Left colon (tissue), 2 donors: ENCODE results near the gene TUBA8. TPM values are rescaled to one million over a fixed set of nuclear protein-coding genes. Genes with fewer than 3 reads are reported as not detected.
"Not testable (repeated sequence)": the region's sequence is repeated elsewhere in the genome, so short reads cannot be mapped to it uniquely, and the experiment has no call there.

Experiments used
- ATAC-seq: fragments of 200-7000 bp; cut with Tn5 transposase; one replicate; pipeline ENCODE4 v1.9.1; 2020; ENCODE audit warnings: mild to moderate bottlenecking, moderate library complexity
- DNase-seq, 2 donors: peaks; one replicate each; pipeline ENCODE4 v3.0.0-alpha.2; 2020
- intact Hi-C, 2 donors: fragments of 100-400 bp; cut with DNase I in 1 of 2; cut with micrococcal nuclease in 1 of 2; formaldehyde crosslinking; loops; one replicate each; pipeline versions ENCODE4 v1.11.2 to v1.14.0; 2022; cut with DNase I, micrococcal nuclease
- total RNA-seq, 2 donors: library from RNA; stranded (reverse); fragmentation: NEBNext Ultra II Directional; extraction: Animal tissue kit (Norgen Biotek cat#: 25700); gene quantifications; one replicate each; pipeline ENCODE4 v1.2.1, GENCODE V29; 2021
- donor health status: DM: no; HTN: no; CAD: no.
- donor health status: DM: yes; HTN: yes; CAD: no.

The TUBA8 gene
- total RNA-seq, 2 donors from 2014 or later = 2.5 to 2.7 TPM

GRCh38 chr22:18095101-18095805 lies 15.4 kb upstream of the TUBA8 start:
- DNase-seq (no peak), ATAC-seq (no peak)
- intact Hi-C loops = no loop called here

DNA sequence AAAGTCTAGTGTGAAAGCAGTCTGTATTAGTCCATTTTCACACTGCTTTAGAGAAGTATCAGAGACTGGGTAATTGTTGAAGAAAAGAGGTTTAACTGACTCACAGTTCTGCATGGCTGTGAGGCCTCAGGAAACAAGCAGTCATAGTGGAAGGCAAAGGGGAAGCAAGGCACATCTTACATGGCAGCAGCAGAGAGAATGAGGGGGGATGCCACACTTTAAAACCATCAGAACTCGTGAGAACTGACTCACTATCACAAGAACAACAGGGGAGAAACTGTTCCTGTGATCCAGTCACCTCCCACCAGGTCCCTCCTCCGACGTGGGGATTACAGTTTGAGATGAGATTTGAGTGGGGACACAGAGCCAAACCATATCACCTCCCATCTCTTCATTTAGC lies 13.8 kb upstream of the TUBA8 start:
- DNase-seq = no peak
- intact Hi-C loops = no loop called here
- no peak for ATAC-seq

- DNase-seq = no peak
- no peak for ATAC-seq
- intact Hi-C loops = no loop called here
These were observed 9.8 kb upstream of the TUBA8 start for GRCh38 chr22:18100781-18101180.

DNA sequence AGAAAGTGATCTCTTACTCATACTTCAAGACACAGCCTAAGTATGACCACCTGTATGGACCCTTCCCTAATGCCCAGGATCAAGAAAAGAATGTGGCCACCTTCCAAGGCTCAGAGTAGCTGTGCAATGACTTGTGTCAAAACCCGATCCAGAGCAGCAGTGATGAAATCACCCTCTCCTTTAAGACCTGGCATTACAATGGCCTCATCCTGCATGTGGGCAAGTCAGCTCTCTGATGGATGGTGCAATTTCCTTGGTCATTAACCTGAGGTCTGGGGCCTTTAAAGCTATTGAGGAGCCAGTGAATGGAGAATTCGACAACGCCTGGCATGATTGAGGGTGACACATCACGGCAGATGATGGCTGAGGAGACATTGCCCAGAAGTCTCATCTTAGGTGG lies 9.1 kb upstream of the TUBA8 start:
- intact Hi-C loops = no loop called here
- no peak for DNase-seq
- peak; percentile 14 for ATAC-seq

DNA sequence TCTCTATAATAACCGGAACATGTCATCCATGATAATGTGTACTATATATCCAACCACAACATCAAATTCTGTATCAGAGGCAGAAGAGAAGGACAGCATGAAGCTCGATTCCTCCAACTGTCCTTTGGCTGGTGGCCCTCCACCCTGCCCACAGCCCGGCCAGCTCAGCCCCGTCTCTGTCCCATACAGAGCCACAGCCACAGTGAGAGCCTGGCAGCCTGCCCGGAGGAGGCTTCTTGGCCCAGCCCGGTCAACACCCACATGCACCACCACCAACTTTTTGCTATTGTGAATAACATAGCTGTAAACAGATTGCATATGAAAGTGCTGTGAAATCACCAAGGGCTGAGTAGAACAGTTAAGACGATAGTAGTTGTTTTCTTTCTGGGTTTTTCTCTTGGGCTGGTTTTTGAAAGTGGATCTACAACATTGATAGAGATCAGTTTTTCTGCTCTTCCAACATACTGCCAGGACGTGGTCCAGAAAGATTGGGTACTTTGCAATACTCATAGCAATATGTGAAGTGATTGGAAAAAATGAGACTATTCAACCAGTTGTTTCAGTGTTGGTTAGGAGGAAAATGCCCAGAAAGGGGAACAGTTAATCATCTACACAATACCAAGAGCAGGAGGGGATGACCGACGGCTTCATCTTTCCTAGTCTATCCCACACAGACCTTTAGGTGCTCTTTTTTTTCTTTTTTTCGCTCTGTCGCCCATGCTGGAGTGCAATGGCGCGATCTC lies 6.9 kb upstream of the TUBA8 start:
- intact Hi-C loops = no loop called here
- DNase-seq = no peak
- no peak for ATAC-seq

DNA sequence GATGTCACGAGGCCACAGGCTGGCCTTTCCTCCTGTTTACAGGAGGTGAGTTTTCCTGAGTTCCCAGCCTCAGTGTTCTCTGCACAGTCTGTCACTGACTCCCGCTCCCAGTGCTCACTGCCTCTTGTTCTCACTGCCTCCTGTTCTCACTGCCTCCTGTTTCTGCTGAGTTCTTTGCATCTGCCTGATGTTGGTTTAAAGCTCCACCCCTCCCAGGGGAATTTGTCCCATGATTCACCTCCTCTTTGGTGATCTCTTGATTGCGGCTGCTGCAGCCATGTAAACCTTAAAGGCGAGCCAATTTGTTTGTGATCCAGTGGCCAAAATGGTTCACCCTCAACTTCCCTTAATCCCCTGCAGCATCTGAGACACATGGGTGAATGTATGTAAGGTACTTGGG lies 6.0 kb upstream of the TUBA8 start:
- intact Hi-C loops = no loop called here
- ATAC-seq (peak; percentile 30), DNase-seq (no peak)

GRCh38 chr22:18105981-18106380 lies 4.6 kb upstream of the TUBA8 start:
- DNase-seq, ATAC-seq, intact Hi-C loops: not testable (repeated sequence)

DNA sequence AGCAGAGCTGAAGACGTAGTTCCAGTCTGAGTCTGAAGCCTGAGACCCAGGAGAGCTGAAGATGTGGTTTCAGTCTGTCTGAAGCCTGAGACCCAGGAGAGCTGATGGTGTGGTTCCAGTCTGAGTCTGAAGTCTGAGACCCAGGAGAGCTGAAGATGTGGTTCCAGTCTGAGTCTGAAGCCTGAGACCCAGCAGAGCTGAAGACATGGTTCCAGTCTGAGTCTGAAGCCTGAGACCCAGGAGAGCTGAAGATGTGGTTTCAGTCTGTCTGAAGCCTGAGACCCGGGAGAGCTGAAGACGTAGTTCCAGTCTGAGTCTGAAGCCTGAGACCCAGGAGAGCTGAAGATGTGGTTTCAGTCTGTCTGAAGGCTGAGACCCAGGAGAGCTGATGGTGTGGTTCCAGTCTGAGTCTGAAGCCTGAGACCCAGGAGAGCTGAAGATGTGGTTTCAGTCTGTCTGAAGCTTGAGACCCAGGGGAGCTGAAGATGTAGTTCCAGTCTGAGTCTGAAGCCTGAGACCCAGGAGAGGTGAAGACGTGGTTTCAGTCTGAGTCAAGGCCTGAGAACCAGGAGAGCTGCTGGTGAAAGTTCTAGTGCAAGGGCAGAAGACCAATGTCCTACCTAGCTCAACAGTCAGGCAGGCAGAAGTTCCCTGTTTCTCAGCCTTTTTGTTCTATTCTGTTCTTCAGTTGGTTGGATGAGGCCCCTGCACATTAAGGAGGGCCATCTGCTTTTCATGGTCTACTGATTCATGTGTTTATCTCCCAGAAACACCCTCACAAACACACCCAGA lies 3.9 kb upstream of the TUBA8 start:
- ATAC-seq, intact Hi-C loops: not testable (repeated sequence)

GRCh38 chr22:18108187-18108586 lies 2.4 kb upstream of the TUBA8 start:
- ATAC-seq = no peak
- intact Hi-C loops = no loop called here
- DNase-seq = no peak

More for the DNA sequence above, 3.9 kb upstream of the TUBA8 start:
- DNase-seq = not testable (repeated sequence)

DNA sequence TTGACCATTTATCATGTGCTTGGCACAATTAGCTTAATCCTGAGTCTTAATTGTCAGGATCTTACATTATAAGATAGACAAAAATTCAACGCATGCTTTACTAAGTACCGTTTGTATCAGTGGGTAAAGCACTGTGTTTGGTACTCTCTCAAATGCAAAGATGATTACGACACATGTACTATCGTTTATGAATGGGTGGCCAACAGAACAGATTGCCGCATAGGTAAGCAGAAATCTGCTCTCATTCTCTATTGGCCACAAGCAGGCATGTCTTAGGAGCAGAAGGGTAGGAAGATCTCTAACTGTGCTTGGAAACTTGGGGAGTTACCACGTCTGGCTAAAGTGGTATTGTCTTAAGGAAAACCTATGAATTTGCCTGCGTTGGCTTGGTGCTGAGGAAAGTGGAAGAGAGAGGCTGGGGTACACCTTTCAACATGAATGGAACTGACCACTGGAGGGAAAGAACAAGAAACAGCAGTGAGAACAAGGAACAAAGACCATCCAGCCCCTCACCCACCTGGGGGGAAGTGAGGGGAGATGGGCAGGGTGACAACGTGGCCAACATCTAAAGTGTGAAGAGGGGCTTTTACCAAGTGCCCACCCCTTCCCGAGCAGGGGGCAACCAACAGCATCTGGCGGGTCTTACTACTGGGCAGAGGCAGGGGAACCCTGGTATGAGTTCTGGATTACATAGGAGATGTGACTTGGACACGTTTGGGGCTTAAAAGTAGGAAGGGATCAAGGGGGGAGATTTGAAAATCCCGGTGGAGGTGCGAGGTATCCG lies 1.0 kb upstream of the TUBA8 start:
- intact Hi-C loops = no loop called here
- peak; percentile 11 for ATAC-seq

DNA sequence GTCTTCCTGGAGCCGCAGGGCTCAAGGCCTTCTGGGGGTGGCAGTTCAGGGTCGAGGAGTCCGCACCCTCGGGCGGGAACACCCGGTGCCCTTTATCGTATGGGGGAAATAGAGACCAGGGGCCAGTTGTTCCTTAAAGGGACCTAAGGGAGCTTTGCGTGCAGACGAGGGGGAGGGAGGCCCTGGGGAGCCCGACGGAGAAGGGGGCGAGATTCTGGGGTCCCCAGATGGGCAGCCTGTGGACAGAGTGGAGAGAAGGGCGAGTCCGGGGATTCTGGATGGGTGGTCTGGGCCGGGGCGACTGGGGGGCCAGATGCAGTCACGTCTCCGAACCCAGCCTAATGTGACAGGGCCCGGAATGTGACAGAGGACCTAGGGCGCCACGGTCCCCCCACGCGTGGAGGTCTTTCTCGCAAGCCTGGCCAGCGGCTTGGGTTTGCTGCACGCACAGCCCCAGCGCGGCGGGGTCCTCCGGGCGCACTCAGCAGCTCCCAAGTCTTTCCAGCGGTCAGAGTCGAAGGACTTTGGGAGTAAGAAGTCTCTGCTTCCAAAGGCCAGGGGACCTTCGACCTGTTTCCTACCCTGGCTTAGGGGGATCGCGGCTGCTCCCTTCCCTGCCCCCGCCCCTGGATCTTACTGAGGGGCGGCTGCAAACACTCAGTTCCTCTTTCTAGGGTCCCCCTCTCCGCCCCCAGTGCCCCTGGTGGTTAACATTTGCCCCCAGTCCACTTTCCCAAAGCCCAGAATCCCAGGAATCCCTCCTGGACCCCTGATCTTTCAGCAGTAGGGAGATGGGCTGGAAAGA lies 547 bp downstream of the TUBA8 start:
- no peak for DNase-seq
- no peak for ATAC-seq

More for the DNA sequence above, 1.0 kb upstream of the TUBA8 start:
- DNase-seq = no peak

GRCh38 chr22:18111759-18112330 lies 1.2 kb downstream of the TUBA8 start:
- no peak for DNase-seq
- intact Hi-C loops = no loop called here
- ATAC-seq = no peak

More for the DNA sequence above, 547 bp downstream of the TUBA8 start:
- intact Hi-C loops = no loop called here

- no peak for DNase-seq
- intact Hi-C loops = no loop called here
- ATAC-seq = no peak
These were observed 1.8 kb downstream of the TUBA8 start for GRCh38 chr22:18112440-18112839.

DNA sequence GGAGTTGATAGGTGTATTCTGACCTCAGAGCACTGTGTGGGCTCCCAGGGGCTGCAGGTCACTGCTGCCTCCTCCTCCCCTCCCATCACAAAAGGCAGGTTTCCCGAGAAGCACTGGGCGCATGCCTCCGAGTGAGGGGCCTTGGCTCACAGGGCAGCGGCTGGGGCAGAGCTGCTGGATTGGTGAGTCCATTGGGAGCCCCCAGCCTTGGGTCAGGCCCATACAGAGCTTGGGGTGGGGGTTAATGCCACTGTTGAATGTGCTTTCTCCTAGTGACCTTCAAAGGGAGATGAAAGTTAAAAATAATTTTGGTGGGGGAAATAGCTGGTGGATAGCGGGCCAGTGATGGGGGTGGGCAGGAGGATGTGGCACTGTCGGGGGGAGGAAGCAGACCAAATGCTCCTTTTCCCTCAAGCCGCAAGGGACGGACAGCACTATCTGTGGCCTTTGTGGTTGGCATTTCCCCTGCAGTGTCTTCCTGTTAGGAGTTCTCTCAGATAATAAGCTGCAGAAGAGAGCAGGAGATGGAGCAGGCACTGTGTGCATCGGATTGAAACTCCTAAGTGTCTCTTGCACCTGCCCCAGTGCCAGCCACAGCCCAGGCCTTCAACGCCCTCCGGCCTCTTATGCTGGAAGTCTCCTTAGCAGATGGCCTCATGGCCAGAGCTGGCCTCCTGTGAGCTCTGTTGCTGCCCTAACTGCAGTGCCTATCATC lies 3.2 kb downstream of the TUBA8 start:
- DNase-seq (no peak), ATAC-seq (no peak)
- intact Hi-C loops = no loop called here

GRCh38 chr22:18114495-18114894 lies 3.9 kb downstream of the TUBA8 start:
- ATAC-seq = no peak
- intact Hi-C loops = no loop called here
- DNase-seq = no peak

DNA sequence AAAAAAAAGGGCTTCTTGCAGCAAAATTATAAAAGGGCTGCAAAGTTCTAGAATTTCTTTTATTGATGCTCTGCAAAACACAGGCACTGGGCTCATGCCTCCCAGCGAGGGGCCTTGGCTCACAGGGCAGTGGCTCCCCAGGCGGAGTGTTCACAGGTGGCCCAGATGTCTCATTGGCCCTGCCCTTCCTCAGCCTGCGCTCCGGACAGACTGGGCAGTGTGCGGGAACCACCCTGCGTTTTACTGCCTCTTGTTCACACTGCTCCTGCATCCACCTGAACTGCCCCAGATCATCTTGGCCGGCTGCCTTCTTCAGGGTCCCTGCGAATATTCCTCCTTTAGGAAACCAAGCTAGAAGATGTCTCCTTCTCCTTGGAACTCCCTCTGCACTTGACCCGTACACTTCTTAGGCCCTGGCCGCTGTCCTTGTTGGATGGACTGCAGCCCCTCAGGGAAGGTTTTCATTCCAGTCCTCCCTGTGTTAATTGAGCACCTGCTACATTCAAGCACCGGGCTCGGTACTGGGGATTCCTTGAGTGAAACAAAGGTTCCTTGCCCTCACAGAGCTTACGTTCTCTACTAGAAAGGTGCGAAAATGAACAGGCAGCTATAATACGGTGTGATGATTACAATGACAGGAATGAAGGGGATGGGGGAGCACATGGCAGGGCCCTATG lies 4.5 kb downstream of the TUBA8 start:
- intact Hi-C loops = no loop called here

DNA sequence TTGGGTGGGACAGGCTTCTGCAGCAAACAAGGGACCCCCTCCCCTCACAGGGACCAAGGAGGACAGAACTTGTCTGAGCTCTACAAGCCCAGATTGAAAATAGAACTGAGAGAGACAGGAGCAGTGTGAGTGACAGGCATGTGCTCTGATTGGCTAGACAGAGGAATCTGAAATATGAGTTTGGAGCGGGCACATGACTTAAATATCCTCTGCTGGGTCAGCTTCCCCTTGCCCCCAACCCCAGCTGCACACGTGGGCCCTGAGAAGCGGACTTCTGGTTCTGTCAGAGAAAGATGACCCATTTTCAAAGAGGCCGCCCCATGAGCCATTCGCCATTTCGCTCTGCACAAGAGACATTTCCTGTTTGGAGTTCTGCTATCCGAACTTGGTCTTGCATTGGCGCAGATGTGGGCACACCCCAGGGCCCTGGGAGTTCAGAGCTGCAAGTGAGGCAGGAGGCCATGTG lies 5.3 kb downstream of the TUBA8 start:
- intact Hi-C loops = no loop called here
- no peak for DNase-seq
- no peak for ATAC-seq

More for the DNA sequence above, 4.5 kb downstream of the TUBA8 start:
- DNase-seq (no peak), ATAC-seq (no peak)
